RKO (cell line): ENCODE measurements around the gene TRPC4.
A peak's percentile ranks its signal among the peaks of the same experiment; 100 is the strongest.

ENCODE experiments used
- DNase-seq: peaks from one replicate; pipeline ENCODE4 v3.0.0-alpha.2; 2016; ENCODE audit warnings: low spot score

The TRPC4 gene

DNA sequence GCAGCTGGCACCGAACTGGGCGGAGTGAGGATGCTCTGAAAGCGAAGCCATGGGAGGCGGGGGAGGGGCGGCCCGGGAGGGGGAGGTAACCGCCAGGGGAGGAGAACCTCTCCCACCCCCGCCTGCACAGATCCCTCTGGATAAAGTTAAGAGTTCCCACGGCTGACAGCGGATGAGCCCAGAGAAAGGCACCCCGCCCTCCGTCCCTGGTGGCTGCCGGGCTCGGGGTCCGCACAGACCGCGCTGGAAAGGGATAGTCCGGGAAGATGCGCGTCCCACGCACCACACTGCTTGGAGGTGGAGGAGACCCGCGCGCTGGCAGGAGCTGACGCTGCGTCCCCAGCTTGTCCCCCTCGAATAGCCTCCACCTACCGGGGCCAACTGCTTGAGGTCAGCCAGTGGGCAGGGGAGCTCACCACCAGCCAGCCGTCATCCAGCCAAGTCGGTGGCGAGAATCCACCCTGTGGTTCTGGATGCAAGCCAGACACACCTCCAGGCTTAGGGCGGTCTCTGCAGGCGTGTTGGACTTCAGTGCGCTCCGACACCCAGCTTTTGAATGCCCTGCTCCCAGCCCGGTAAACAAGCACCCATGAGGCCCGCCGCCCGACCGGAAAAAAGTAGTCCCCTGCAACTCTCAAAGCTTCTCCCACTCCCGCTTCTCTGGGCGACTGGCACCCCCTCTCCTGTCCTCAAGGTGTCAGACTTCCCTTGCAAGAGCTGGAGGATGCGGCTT lies at the start of gene TRPC4:
Gene TRPC4, minus strand, starts transcription at position 17 of the 733 bp plus-strand sequence. CDS start 86,439 bp downstream, outside the sequence.
- peak; percentile 4 for DNase-seq

DNA sequence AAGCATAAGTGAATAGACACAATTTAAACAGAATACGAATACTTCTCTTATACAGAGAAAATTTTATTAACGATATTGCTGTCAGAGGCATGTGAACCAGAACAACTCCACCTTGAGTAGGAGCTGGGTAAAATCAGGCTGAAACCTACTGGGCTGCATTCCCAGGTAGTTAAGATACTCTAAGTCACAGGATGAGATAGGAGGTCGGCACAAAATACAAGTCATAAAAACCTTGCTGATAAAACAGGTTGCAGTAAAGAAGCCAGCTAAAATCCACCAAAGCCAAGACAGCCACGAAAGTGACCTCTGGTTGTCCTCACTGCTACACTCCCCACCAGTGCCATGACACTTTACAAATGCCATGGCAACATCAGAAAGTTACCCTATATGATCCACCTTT lies 49.2 kb upstream of the TRPC4 start:
- no peak for DNase-seq

DNA sequence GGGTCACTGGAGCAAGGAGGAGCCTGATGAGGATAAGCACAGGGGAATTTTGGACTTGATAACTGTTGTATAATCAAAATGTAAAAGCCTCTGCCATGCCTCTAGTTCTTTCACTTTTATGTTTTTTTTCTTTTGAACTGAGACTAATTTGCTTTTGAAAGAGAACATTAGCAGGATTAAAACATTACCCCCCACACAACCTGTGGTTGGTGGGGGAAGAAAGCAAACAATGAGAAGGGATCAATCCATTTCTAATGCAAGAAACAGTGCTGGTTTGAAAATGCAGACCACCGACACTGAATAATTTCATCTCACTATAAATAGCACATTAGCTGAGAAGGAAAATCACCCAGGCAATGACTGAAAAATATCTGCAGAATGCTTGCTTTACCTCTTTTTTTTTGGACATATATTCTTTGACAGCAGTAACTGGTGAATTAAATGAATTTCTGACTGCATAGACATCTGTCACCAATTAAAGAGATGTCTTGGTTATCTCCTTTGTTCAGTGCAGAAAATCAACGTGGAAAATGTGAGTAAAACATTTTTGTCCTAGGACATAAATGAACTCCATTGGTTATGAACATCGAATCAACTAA lies 48.6 kb upstream of the TRPC4 start:
- DNase-seq = no peak

DNA sequence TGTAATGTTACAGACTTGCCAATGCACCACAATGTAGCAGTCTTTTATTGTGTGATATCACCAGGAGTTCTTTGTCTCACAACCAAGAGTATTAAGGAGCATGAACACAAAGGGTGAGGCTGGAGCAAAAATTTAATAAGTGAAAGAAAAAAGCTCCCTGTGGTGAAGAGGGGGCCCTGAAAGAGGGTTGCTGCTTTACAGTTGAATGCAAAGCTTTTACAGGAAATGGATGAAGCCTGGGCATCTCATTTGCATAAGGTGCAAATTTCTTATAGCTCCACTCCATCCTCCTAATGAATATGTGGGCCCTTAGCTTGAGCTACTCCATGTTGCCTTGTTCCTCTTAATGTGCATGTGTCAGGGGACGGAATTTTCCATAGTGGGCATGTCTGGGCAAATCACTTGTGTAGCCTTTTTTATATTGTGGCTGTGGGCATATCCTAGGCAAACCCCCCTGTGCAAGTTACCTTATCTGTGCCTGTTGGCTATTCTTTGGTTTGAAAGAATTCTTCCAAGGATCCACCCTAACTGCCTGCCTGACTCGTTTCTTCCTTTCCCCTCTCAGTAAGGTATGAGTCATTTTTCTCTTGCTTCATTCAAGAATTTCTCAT lies 45.3 kb upstream of the TRPC4 start:
- DNase-seq = no peak

DNA sequence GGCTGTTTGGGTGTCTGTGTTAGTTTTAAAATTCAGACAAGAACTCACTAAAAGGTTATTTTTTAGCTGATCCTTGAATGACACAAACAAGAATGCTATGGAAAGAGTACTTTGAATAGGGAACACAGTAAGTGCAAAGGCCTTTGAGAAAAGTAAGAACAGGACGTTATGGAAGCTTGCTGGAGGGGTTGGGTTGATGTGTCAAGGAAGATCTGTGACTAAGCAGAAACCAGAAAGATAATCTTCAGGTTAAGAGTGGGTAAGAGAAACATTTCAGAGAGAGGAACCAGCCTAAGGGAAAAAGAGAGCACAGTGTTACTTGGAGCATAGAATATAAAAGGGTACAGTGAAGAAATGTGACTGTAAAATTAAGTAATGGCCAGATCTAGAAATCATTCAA lies 41.2 kb upstream of the TRPC4 start:
- DNase-seq = no peak

DNA sequence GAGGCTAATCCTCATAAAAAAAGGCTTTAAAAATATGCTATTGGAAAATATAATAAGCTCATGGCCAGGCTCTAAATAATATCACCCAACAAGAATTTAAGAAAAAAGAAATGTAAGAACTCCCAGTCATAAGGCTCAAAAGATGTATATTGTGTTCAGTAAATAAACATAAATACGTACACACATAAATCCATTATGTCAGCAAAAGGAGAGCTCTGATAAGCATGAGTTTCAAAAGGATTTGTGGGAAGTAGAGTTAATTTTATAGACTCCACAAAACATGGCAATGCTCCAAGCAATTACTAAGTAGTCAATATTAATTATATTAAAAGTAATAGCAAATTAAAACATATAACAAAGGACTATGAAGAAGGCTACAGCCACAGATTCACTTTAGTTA lies 37.3 kb upstream of the TRPC4 start:
- no peak for DNase-seq

DNA sequence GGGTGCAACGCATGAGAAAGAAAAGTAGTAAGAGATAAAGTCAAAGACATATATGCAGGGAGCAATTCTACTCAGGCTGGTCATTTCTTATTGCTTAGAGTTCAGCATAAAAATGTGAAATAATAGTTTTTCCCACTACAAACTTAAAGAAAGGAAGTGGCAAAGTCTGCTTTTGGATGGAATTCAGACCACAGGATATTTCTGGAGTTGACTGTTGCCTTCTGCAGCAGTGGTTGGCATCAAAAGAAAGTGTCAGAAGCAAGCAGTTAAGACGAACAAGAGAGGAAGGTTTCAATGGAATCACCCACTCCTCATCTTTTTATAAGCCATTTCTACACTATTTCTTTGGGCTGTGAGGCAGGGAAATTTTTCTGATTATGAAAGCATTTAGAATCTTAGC lies 36.2 kb upstream of the TRPC4 start:
- no peak for DNase-seq

DNA sequence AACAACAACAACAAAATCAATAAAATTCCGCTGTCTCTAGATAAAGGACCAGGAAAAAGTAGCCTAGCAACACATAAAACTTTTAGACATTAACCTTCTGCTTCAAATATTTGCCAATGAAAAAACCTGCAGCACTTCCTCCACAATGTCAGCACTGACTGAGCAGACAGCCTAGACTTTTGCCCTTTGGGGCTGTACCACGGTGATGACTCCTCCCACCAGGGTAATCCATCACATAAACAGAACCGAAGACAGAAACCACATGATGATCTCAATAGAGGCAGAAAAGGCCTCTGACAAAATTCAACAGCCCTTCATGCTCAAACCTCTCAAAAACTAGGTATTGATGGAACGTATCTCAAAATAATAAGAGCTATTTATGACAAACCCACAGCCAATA lies 30.2 kb upstream of the TRPC4 start:
- no peak for DNase-seq

DNA sequence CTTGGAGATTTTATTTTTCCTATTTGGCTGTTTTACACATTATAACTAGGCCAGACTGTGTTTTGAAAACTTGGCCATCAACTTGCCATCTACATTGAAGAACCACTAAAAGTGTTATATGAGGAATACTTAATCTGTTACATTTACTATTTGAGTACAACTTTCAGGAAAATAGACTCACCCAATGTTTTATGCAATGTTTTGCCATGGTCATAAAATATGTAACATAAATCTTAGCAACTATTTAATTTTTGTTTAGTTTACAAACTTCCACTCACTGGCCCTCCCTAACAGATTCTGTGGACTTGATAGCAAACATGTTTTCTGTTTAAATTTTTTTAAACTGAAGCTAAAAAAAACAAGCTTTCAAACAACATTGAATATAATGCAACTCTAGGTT lies 23.7 kb upstream of the TRPC4 start:
- no peak for DNase-seq

DNA sequence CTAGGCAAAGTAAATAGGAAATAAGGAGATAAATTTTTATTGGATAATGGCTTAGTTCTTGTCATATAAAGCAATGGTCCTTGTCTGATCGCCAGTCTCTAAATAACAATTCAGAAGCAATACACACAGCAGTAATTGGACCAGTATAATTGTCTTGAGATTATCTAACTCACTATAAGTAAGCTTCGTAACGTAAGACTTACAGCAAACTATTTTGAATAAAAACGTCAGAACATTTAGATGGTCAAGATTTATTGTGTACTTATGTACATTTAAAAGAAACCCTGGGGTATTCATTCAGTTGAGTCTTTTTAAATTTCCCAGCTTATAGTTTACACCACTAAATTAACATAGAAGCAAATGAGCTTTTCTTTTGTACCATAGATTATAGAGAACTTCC lies 20.2 kb upstream of the TRPC4 start:
- DNase-seq = no peak

DNA sequence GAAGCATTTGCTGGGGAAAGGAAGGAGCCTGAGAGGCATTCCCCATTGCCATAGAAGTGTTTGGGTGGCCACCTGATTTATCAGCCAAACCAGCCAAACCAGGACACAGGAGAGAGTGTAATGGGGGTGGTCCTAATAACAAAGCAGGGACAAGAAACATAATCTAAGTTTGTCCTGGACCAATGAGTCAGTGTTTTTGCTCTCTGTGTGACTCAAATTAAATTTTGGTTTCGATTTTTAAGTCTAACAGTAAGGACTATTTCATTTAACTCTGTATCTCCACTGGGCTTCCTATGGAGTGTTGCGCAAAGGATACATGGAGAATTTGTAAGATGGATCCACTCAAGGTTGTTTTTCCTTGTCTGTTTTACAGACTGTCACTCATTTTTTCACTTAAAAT lies 19.5 kb upstream of the TRPC4 start:
- no peak for DNase-seq

DNA sequence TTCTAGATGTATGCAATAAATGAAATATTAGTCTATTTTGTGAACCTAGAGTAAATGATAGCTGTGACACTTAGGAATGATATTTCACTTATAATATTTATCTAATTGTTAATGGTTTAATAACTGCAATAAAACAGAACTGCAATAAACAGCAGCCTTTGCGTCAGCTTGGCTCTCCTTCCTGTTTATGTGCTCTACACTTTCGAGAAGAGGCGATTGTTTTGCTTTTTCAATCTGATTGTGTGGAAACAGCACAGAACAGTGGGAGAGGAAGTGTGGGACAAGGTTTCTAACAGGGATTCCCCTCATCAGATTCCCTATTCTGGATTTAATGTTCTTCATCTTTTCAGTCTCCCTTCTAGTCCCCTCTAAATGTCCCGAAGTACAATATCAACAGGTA lies 17.3 kb upstream of the TRPC4 start:
- DNase-seq = no peak

DNA sequence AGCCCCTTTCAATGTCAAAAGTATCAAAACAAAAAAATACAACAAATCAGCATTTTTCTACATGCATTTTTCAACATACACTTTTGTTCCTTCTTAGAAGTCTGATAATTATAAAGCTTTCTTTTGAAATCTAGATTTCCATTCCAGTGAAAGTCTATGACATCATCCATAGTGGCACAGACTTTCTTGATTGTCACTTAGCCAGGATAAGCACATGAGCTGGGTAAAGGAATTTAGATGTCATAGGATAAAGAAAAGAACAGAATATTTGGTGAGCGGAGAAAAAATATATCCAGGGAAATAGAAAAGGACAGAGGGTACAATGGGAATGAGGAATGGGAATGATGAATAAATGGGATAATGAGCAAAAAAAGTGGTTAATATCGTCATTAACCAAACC lies 15.1 kb upstream of the TRPC4 start:
- DNase-seq = no peak

DNA sequence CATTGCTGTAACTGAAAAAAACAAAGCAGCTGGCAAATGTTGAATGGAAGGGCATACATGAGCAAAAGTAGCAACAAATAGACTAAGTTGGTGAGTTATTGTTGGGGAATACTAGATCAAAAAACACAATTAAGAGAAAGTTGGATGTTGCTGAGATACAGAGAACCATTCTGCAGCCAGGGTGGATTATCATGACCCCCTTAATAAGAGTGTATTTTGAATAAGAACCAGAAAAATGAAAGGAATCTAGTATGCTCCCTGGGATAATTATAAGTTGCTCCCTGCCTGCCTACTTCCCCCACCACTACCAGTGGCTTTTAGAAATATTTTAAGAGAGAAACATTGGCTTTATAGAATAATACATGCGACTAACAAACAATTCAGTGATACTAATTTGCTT lies 14.5 kb upstream of the TRPC4 start:
- no peak for DNase-seq

DNA sequence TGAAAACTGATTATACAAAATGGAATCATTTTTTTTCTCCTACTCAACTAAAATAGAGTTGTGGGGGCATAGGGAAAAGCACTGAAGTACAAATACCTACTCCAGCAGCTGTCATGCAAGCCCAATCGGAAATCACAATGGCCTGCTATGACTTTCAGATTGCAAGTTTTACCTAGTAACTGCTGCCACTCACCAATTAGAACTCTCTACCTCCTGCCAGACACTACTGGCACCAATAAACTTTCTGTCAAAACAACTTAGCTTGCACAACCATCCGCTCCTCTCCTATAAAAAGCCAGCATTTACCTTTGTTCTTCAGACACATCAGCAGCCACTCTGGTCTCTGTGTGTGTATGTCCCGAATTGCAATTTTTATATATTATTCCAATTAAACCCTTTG lies 9.3 kb upstream of the TRPC4 start:
- no peak for DNase-seq

DNA sequence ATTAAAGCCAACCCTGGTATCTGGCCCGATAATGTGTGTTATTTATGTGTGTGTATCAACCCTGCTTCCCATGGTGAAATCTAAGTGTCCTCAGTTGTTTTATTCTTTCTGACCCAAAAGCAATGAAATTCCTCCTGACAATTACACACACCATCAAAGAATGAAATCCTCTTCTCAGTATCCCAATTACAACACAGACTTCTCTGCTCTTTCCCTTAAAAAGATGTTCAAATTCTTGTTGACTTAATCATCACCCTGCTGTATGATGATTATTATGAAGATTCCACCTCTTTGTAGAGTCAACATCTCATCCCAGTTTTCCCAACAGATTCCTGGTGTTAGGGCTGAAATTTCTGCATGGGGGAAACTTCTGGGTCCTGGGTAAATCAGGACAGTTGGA lies 8.9 kb upstream of the TRPC4 start:
- DNase-seq = no peak

DNA sequence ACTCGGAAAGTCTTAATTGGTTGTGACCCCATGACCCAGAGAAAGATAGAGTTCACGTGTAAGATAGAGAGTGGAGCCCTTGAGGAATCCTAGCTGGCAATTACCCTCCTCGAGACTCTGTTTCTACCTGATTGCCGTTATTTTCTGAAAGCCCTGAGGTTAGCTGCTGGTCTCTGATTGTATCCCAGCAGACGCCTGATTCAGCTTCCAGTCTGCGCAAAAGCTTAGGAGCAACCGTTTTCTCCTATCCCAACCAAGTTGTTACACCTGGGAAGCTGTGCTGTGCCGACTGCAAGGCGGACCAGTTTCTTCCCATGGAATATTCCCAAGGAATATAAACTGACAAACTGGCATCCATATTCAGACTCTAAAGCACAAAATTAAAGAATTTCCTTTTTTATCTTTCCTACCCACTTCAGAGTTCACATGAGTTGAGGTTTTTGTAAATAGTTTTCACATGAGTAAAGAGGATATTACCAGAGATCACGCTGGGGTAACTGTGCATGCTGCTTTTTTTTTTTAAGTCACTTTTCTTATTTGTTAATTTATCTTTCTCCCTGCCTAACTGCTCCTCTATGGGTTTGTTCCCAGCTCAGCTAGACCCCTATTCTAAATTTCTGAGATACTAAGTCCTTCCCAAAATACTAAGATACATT lies 1.5 kb upstream of the TRPC4 start:
- peak; percentile 16 for DNase-seq

DNA sequence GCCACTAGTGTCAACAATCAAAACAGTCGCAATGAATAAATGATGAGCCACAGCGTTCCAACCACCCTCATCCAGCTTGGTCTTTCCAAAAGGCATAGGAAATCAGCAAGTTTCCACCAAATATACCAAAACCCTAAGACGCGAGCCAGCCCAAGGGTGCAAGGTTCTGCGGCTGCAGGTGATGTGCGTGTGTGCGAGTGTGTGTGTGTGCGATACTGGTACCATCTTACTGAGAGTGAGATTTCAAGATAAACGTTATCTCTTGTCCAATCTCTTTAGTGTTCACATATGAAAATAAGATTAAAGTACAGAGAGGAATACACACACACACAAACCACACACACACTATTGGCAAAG lies 895 bp upstream of the TRPC4 start:
- DNase-seq = no peak

DNA sequence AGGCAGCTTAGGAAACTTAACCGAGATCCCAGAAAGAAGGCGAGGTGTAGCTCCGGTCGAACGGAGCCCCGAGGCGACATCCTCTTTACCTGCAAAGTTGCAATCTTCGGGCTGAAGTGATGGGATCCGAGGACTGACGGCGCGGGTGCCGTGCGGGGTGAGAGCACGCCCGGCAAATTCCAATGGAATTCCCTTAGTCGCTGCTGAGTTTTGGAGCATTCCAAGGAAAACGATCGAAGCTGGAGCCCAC lies 141 bp downstream of the TRPC4 start:
- no peak for DNase-seq

DNA sequence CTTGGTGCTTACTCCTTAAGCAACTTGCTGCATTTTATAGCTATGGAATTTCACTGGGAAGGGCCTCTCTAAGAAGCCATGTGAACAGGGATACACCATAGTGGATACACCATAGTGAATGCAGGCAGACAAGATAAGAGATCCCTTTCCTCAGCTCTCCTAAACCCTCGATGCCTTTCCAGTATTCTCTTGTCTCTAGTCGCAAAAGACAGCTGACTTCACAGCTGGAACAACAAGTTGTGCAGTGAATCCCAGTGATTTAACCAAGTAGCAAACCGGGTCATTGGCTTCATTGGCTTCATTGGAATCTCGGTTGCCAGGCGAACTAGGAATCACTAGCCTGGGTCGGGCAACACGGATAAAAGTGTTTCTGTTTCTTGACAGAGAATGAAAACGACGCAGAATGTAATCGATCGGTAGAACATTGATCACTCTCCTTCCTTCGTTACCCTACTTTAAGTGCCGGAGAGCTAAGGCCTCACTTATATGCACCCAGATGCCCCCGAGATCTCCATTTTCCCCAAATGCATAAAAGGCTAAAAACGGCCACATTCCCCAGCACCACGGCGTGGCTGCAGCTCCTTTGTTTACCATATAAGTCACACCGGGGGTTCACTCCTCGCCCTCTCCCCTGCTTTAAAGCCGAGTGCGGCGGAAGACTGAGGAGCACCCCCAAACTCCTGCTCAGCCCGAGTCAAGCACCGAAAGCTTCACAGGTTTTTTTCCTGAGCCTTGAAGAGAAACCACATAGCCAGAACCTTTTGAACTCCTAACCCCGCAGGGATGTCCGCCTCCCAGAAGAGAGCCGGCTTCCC lies 674 bp downstream of the TRPC4 start:
- DNase-seq = no peak

DNA sequence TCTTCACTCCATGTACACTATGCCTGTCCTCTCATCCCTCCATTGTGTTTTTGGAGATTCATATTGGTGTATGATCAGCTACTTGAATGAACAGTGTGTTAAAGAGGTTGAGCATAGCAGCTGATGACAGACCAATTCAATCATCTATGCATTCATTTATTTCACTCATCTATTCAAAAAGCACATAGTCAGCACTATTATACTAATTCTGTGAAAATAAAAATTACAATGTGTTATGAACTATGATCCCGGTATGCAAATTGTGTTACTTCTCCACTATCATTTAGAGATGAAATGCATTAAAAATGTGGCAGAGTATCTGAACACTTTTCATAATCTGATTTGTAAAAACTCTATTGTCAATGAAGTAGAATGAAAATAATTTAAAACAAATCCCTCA lies 5.9 kb downstream of the TRPC4 start:
- DNase-seq = no peak

DNA sequence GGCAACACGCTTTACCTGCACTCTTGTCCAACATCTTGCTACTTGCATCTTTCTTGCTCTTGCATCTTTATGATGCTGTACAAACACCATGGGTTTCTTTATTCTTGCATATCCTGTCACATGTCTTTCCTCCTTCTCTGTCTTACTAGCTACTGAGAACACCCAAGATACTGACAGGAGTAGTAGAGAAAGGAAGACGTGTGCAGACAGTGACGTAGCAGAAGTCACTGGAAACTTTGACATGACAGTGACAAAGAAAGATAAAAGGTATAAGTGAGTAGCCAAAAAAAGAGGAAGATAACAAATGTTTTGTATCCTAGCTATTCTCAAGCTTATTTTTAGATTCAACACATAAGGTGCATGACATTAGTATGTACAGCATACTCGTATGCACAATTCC lies 34.2 kb downstream of the TRPC4 start:
- DNase-seq = no peak

DNA sequence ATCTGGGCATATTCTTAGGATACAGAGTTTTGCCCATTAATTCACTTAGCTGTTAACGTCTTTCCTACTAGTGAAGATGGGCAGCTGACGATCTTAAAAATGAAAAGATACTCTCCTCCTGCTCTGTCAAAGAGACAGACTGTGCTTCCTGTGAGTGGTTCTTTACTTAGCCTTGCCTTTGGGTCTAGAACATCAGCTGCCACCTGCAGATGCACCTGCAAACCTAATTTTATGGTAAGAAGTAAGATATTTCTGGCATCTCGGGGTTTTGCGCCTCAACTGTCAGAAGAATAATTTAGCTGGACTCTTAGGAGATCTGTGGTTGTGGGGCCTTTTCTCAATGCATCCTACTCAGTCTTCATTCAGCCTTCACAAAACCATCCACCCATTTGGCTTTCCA lies 36.2 kb downstream of the TRPC4 start:
- no peak for DNase-seq
